Right lung (tissue), 5 donors: Measurements from ENCODE around the gene PNKD. TPM values are rescaled to one million over a fixed set of nuclear protein-coding genes. Genes with fewer than 3 reads are reported as not detected.
A peak's percentile ranks its signal among the peaks of the same experiment; 100 is the strongest.

Source experiments
- DNase-seq, 2 donors: peaks; one replicate each; pipeline ENCODE4 v3.0.0-alpha.2; 2013
- polyA plus RNA-seq, 5 donors: library from polyadenylated mRNA; unstranded; fragments of 120-200 nt; gene quantifications; one replicate each; pipeline versions ENCODE4 v1.2.1 to v1.2.3, GENCODE V29; 2013; ENCODE audit warnings: inconsistent platforms in 1 of 5, low replicate concordance in 1 of 5; ENCODE audit not compliant: insufficient read length in 5 of 5, insufficient read depth in 1 of 5

PNKD gene
- polyA plus RNA-seq, 5 donors = 50.1 to 70.8 (median 67.6) TPM

GRCh38 chr2:218289639-218290315 is 19.5 kb downstream of the PNKD start:
- no peak for DNase-seq

- DNase-seq = no peak
Observed at GRCh38 chr2:218290316-218291261, 20.3 kb downstream of the PNKD start.

GRCh38 chr2:218291318-218292047 is 21.2 kb downstream of the PNKD start:
- DNase-seq = no peak

GRCh38 chr2:218292048-218293014 is 22.0 kb downstream of the PNKD start, which contains the start of gene TMBIM1:
TMBIM1 (minus strand) TSS chr2:218292503; CDS start chr2:218282141, 10,362 bp downstream.
- peak; percentile 75 to 78 for DNase-seq

GRCh38 chr2:218293715-218294429 is 23.6 kb downstream of the PNKD start:
- no peak for DNase-seq

GRCh38 chr2:218294430-218295022 is 24.2 kb downstream of the PNKD start:
- no peak for DNase-seq

- peak; percentile 68 to 71 for DNase-seq
Observed at GRCh38 chr2:218295029-218295428, 24.7 kb downstream of the PNKD start.

GRCh38 chr2:218296200-218296599 is 25.9 kb downstream of the PNKD start:
- DNase-seq = no peak

- DNase-seq = no peak
Observed at GRCh38 chr2:218296847-218297246, 26.5 kb downstream of the PNKD start.

- no peak for DNase-seq
Observed at GRCh38 chr2:218298314-218298875, 28.1 kb downstream of the PNKD start.

- no peak for DNase-seq
Observed at GRCh38 chr2:218300141-218300540, 29.8 kb downstream of the PNKD start.

GRCh38 chr2:218301176-218301819 is 31.0 kb downstream of the PNKD start:
- DNase-seq = peak; percentile 71 to 85

- no peak for DNase-seq
Observed at GRCh38 chr2:218305383-218305782, 35.1 kb downstream of the PNKD start.

- no peak for DNase-seq
Observed at GRCh38 chr2:218306184-218306920, 36.0 kb downstream of the PNKD start.

GRCh38 chr2:218307415-218308090 is 37.2 kb downstream of the PNKD start:
- DNase-seq = no peak

- DNase-seq = no peak
Observed at GRCh38 chr2:218310853-218311540, 40.7 kb downstream of the PNKD start.
